Rectal smooth muscle tissue (tissue), 1 donor: ENCODE measurements around the gene DNAAF5.
"Not testable (repeated sequence)": the region's sequence is repeated elsewhere in the genome, so short reads cannot be mapped to it uniquely, and the experiment has no call there.

Source experiments
- H3K27ac ChIP-seq: one replicate; pipeline ENCODE4 v1.7.0; 2013; ENCODE audit warnings: low read depth, low read length, inconsistent platforms
- H3K27me3 ChIP-seq: one replicate; pipeline ENCODE4 v1.7.0; 2013; ENCODE audit warnings: low read length; ENCODE audit not compliant: control insufficient read depth, insufficient read depth
- H3K36me3 ChIP-seq: one replicate; pipeline ENCODE4 v1.7.0; 2013; ENCODE audit warnings: low read length; ENCODE audit not compliant: control insufficient read depth, insufficient read depth
- H3K4me1 ChIP-seq: one replicate; pipeline ENCODE4 v1.7.0; 2013; ENCODE audit warnings: low read length; ENCODE audit not compliant: control insufficient read depth, insufficient read depth
- H3K4me3 ChIP-seq: one replicate; pipeline ENCODE4 v1.7.0; 2013; ENCODE audit warnings: low read length
- H3K9ac ChIP-seq: one replicate; pipeline ENCODE4 v1.7.0; 2013; ENCODE audit warnings: low read length

DNAAF5 gene

DNA sequence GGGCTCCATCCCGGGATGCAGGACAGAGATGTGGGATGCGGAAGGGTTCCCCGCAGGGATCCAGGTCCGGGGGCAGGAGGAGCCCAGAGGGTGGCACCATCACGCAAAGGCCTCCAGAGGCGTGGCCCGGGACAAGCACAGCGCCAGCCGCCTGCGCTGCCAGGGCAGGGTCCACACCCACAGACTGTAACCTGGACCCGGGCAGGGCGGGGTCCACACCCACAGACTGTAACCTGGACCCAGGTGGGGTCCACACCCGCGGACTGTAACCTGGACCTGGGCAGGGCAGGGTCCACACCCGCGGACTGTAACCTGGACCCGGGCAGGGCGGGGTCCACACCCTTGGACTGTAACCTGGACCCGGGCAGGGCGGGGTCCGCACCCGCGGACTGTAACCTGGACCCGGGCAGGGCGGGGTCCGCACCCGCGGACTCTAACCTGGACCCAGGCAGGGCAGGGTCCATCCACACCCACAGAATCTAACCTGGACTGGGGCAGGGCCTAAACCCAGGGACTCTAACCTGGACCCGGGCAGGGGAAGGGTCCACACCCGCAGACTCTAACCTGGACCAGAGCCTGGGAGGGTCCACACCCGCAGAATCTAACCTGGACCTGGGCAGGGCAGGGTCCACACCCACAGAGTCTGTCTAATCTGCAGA is 68.3 kb downstream of the DNAAF5 start:
- Histone ChIP-seq H3K27me3 (no peaks in the 10 kb centered on the region), H3K27ac (no peak overlapping the region), H3K36me3 (no peaks in the 10 kb centered on the region)

GRCh38 chr7:796434-797169 is 70.1 kb downstream of the DNAAF5 start:
- H3K36me3 ChIP-seq, H3K4me3 ChIP-seq, H3K4me1 ChIP-seq, H3K9ac ChIP-seq, H3K27ac ChIP-seq, H3K27me3 ChIP-seq: not testable (repeated sequence)

More for the DNA sequence above, 68.3 kb downstream of the DNAAF5 start:
- Histone ChIP-seq H3K4me1 (no peaks in the 10 kb centered on the region), H3K9ac (no peak overlapping the region), H3K4me3 (no peak overlapping the region)

DNA sequence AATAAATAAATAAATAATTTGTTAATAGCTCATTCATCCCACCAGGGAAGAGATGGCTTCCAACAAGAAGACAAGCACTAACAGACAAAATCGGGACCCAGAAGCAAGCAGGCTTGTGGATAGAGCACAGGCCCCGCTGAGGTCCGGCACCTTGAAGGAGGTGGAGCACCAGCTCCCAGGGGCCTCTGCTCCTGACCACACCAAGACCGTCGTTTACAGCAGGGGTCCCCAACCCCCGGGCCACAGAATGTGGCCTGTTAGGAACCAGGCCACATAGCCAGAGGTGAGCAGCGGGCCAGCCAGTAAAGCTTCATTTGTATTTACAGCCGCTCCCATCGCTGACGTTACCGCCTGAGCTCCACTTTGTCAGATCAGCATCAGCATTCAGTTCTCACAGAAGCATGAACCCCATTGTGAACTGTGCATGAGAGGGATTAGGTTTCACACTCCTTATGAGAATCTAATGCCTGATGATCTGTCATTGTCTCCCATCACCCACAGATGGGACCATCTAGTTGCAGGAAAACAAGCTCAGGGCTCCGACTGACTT is 72.5 kb downstream of the DNAAF5 start:
- no peak overlapping the region for H3K4me3 ChIP-seq
- peaks cover 4% of the 10 kb centered on the region for H3K4me1 ChIP-seq
- H3K27me3 ChIP-seq, result no peaks in the 10 kb centered on the region
- no peak overlapping the region for H3K27ac ChIP-seq
- H3K36me3 ChIP-seq, result no peaks in the 10 kb centered on the region
- no peak overlapping the region for H3K9ac ChIP-seq

- peak overlapping the region; percentile 3 for H3K27ac ChIP-seq
- H3K4me1 ChIP-seq, result peaks cover 4% of the 10 kb centered on the region
- H3K36me3 ChIP-seq, result no peaks in the 10 kb centered on the region
- no peak overlapping the region for H3K9ac ChIP-seq
- H3K4me3 ChIP-seq, result no peak overlapping the region
- H3K27me3 ChIP-seq, result no peaks in the 10 kb centered on the region
Measured at GRCh38 chr7:800692-801091, 74.2 kb downstream of the DNAAF5 start.

GRCh38 chr7:801351-801750 is 74.9 kb downstream of the DNAAF5 start:
- peak overlapping the region; percentile 39 for H3K27ac ChIP-seq
- H3K4me1 ChIP-seq, H3K36me3 ChIP-seq, H3K9ac ChIP-seq, H3K4me3 ChIP-seq, H3K27me3 ChIP-seq: not testable (repeated sequence)

DNA sequence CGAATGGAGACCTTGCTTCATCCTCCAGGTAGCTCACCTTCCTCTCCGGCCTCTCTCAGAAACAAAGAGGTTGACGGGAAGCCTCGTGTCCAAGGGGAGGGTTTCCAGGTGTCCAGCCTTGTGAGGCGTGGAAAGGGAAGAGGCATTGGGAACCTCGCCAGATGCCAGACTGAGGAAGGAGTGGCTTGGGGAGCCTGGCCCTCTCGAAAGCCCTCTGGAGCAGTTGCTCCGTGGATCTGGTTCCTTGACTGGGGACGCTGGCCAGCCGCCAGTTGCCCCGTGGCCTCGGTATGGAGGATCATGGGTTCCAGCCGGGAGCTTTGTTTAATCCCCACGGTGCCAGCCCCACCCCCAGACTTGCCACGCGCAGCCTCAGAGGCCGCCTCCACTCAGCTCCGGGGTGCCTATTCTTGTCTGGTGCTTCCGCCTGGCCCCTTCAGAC is 75.5 kb downstream of the DNAAF5 start:
- Histone ChIP-seq H3K4me3 (peak overlapping the region; percentile 37), H3K36me3 (no peaks in the 10 kb centered on the region), H3K4me1 (peaks cover 4% of the 10 kb centered on the region), H3K27ac (peak overlapping the region; percentile 46), H3K9ac (no peak overlapping the region), H3K27me3 (no peaks in the 10 kb centered on the region)

DNA sequence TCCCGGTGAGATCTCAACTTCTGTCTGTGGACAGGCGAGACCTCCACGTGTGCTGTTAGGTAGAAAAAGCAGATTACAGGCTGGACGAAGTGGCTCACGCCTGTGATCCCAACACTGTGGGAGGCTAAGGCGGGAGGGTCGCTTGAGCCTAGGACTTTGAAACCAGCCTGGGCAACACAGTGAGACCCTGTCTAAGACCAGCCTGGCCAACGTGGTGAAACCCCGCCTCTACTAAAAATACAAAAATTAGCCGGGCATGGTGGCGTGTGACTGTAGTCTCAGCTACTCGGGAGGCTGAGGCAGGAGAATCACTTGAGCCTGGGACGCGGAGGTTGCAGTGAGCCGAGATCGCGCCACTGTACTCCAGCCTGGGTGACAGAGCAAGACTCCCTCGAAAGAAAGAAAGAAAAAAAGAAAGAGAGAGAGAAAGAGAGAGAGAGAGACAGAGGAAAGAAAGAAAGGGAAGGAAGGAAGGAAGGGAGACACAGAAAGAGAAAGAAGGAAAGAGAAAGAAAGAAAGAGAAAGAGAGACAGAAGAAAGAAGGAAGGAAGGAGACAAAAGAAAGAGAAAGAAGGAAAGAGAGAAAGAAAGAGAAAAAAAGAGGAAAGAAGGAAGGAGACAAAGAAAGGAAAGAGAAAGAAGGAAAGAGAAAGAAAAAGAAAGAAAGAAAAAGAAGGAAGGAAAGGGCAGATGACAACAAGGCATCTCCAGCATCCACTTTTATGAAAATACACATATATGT is 76.2 kb downstream of the DNAAF5 start:
- peaks cover 4% of the 10 kb centered on the region for H3K4me1 ChIP-seq
- H3K27ac ChIP-seq, result peak overlapping the region; percentile 46
- no peak overlapping the region for H3K9ac ChIP-seq
- no peak overlapping the region for H3K4me3 ChIP-seq
- no peaks in the 10 kb centered on the region for H3K27me3 ChIP-seq
- H3K36me3 ChIP-seq, result no peaks in the 10 kb centered on the region

GRCh38 chr7:803243-803635 is 76.7 kb downstream of the DNAAF5 start:
- no peak overlapping the region for H3K27ac ChIP-seq
- H3K9ac ChIP-seq, result no peak overlapping the region
- H3K36me3 ChIP-seq, result no peaks in the 10 kb centered on the region
- peaks cover 4% of the 10 kb centered on the region for H3K4me1 ChIP-seq
- H3K27me3 ChIP-seq, result no peaks in the 10 kb centered on the region
- H3K4me3 ChIP-seq, result no peak overlapping the region

DNA sequence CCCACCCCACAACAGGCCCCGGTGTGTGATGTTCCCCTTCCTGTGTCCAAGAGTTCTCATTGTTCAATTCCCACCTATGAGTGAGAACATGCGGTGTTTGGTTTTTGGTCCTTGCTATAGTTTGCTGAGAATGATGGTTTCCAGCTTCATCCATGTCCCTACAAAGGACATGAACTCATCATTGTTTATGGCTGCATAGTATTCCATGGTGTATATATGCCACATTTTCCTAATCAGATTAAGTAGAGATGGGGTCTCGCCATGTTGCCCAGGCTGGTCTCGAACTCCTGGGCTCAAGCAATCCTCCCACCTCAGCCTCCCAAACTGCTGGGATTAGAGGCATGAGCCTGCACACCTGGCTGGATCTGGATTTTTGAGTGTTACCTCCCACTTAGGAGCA is 77.3 kb downstream of the DNAAF5 start:
- H3K4me3 ChIP-seq, H3K27me3 ChIP-seq, H3K36me3 ChIP-seq, H3K9ac ChIP-seq, H3K4me1 ChIP-seq, H3K27ac ChIP-seq: not testable (repeated sequence)

DNA sequence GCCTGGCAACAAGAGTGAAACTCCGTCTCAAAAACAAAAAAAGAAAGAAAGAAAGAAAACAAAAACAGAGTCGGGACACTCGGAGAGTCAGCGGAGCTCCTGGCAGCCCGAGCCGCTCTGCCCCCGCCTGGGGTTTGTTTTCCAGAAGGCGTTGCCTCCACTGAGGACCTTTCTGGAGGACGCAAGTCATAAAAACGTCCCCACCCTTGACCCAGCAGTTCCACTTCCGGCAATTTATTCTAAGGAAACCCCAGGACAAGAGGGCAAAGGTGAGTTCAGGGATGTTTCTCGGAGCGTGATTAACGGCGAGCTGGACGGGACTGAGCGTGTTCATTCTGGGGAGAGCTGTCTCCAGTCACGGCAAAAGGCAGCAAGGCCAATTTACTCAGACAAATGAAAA is 78.8 kb downstream of the DNAAF5 start:
- Histone ChIP-seq H3K27ac (no peak overlapping the region), H3K4me3 (no peak overlapping the region), H3K4me1 (peaks cover 4% of the 10 kb centered on the region), H3K9ac (no peak overlapping the region), H3K27me3 (no peaks in the 10 kb centered on the region), H3K36me3 (no peaks in the 10 kb centered on the region)

DNA sequence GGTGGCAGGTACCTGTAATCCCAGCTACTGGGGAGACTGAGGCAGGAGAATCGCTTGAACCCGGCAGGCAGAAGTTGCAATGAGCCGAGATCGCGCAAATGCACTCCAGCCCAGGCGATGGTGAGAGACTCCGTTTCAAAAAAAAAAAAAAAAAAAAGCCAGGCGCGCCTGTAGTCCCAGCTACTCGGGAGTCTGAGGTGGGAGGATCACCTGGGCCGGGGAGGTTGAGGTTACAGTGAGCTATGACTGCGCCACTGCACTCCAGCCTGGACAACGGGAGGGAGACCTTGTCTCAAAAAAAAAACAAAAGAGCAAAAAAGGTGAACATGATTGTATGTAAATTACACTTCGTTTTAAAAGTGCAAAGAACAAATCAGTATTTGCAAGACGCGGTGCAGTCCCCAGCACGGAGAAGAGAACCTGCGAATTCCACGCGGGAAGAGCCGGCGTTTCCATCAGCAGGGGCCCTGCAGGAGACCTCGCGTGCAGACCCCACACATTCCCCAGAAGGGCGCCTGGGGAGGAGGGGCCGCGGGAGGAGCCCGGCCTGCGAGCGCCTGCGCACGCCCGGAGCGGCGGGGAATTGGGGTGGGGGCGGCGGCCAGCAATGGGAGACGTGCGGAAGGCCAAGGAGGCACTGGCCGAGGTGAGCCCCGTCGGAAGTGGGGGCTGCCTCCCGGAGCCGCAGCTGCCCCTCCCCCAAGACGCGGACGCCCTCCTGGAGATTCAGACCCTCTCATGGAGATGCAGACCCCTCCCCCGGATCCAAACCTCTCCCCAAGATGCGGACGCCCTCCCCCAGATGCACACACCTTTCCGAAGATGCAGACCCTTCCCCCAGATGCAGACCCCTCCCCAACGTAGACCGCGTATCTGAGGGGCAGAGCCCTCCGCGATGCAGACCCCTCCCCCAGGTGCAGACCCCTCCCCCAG is 89.1 kb downstream of the DNAAF5 start:
- peak overlapping the region; percentile 87 for H3K27ac ChIP-seq
- H3K36me3 ChIP-seq, result no peaks in the 10 kb centered on the region
- H3K4me3 ChIP-seq, result peak overlapping the region; percentile 63
- no peaks in the 10 kb centered on the region for H3K27me3 ChIP-seq
- H3K9ac ChIP-seq, result no peak overlapping the region
- peaks cover 26% of the 10 kb centered on the region for H3K4me1 ChIP-seq
